GM19452 (cell line): ENCODE data around the gene LRIG2.
A peak's percentile ranks its signal among the peaks of the same experiment; 100 is the strongest.
"Not testable (repeated sequence)": the region's sequence is repeated elsewhere in the genome, so short reads cannot be mapped to it uniquely, and the experiment has no call there.

Source experiments
- ATAC-seq: cut with Tn5 transposase; IDR thresholded peaks from one replicate; pipeline ENCODE4 v1.9.1; 2021; ENCODE audit not compliant: unreplicated experiment

Gene LRIG2

GRCh38 chr1:113125517-113125916 is 52.5 kb downstream of the LRIG2 start:
- no peak for ATAC-seq

GRCh38 chr1:113126207-113126606 is 53.2 kb downstream of the LRIG2 start:
- no peak for ATAC-seq

- ATAC-seq: no peak
Measured at GRCh38 chr1:113128116-113128515, 55.1 kb downstream of the LRIG2 start.

DNA sequence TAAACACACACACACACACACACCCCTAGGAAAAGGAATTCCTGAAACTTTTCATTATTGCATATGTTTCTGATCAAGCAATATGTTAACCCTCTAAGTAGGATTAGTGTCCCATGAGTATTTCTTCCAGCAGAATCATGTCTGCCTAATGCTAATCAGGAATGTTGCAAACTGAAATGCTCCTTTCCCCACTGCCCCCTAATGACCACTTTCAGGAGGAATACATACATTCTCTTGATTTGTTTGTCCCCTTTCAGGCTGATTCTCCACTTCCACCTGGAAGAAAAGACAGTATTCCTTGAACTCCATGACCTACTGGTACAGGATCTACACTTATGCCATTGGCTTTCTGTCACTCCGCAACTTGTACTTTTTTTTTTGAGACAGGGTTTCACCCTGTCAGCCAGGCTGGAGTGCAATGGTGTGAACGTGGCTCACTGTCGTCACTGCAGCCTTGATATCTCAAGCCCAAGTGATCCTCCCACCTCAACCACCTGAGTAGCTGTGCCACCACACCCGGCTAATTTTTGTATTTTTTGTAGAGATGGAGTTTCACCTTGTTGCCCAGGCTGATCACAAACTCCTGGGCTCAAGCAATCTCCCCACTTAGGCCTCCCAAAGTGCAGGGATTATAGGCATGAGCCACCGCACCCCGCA is 56.7 kb downstream of the LRIG2 start:
- no peak for ATAC-seq

DNA sequence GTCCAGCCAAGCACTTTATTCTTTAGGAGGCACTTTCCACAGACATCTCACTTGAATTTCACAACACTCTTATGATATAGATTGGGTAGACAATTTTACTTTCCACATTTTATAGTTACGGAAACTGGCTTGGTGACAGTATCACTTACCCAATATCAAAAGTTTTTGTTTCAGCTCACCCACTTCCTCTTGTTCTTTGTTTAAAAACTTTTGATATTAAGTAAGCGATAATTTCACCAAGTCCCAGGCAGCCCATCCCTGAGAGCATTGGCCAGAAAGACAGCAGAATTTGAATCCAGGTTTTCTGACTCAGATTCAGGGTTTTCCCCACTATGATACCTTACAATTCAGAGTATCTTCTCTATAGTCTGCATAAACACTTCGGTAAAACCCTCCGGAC is 60.0 kb downstream of the LRIG2 start:
- no peak for ATAC-seq

DNA sequence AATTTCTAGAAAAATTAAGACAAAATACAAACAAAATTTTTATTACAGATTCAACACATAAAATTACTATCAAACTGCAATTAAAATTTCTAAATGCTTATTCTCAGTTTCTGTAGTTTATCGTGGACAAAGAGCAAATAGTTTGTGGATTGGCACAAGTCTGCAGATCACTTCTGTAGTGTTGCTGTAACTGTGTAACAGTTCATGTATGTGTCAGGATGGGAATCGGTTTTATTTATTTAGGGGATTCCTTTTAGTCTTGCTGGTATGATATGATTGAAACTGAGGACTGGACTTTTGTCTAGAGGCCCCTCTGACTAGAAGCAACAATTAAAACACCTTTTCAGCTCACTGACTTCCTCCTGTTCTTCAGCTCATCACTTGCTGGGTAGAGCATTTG is 60.8 kb downstream of the LRIG2 start:
- ATAC-seq: no peak

- ATAC-seq: no peak
Measured at GRCh38 chr1:113135460-113135859, 62.5 kb downstream of the LRIG2 start.

DNA sequence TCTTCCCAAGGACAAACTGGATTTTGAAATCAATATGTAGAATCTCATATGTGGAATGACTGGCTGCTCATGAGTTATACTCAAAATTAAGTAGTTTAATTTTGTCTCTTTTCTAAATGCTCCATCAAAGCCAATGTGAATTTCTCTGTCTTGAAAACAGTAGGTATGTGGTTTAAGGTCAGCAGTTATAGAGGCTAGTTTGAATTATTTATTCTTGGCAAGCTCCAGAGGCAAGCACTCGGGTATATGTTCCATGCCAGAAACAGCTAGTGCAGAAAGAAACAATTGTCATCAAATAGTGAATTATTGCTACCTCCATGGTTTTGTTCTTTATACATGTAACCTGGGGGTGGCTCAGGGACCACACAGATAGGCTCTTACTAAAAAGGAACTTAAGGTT is 63.5 kb downstream of the LRIG2 start:
- no peak for ATAC-seq

DNA sequence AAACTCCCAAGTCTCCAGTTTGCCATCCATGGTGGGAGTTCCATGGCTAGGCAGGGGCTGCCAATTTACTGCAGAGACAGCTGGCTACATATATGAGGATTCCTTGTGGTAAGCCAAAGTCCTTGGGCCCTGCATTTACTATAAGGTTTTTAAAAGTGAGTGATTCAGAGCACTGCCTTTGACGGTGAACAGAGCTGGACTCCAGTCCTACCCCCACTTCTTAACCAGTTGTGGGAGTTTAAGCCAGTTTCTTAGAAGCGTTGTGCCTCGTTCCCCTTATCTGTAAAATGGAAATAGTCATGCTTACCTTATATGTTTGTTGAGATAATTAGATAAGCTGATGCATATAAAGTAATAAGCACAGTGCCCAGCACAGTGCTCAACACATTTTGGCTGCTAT is 64.6 kb downstream of the LRIG2 start:
- ATAC-seq: no peak

GRCh38 chr1:113138778-113139177 is 65.8 kb downstream of the LRIG2 start:
- no peak for ATAC-seq

- ATAC-seq: no peak
Measured at GRCh38 chr1:113140176-113140575, 67.2 kb downstream of the LRIG2 start.

GRCh38 chr1:113140588-113141446 is 67.8 kb downstream of the LRIG2 start:
- peak; percentile 83 for ATAC-seq

GRCh38 chr1:113141650-113142473 is 68.9 kb downstream of the LRIG2 start:
- ATAC-seq: no peak

DNA sequence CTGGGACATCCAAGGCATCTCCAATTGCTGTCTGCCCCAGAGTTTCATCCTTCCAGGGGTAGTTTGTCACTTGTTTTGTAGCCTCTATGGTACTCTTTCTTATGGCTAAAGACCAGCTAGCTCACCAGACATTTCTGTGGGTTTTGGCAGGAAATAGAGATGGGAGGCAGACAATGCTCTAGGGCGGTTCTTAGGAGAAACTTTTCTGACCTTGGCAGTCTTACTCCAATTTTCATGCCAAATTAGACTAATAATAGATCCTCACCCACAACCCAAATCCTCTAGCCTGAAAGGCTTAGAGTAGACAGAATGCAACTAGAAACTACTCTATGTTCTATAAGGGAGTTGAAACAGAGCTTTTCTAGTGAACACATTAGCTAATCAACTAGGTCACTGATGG is 69.8 kb downstream of the LRIG2 start:
- ATAC-seq: no peak

GRCh38 chr1:113146242-113147072 is 73.5 kb downstream of the LRIG2 start:
- ATAC-seq: no peak

DNA sequence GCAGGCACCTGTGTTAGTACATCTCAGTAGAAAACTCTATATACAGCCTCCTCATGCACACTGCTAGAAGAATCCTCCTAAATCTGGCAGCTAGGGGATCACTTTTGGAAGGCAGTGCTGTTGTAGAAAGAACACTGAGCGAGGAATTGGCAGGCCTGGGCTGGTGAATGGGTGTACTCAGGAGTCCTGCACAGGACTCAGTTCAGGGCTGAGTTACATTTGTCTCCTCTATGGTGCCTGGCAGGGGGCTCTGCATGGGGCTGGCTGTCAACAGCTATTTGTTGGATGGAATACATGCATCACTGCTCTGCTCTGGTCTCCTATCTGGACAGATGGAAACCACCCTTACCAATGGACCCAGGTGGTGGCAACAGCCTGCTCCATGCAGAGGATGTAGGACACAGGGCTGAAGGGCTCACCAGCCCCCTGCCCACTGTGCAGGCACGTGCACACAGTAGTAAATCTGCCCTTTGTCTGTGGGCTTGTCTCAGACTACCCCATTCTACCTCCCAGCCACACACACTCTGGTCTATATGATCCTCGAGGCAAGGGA is 74.2 kb downstream of the LRIG2 start:
- ATAC-seq: no peak

DNA sequence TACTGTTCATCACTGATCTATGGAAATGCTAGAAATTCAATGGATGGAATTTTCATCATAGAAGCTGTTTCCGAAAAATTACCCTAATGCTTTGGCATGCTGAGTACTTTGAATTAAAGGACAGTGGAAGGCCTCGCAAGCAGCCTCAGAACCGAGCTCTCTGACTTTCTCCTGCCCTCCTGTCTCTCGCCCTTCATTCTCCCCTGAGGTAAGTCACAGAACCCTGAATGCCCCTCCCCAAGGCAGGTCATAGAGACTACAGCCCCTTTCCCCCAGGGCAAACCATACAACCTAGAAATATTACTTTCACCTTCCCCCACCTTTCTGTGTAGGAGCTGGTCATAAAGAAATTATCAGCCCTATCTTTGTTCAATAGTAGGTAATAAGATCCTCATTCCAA is 74.8 kb downstream of the LRIG2 start:
- ATAC-seq: no peak

GRCh38 chr1:113150494-113150893 is 77.5 kb downstream of the LRIG2 start:
- not testable (repeated sequence) for ATAC-seq

GRCh38 chr1:113153116-113153803 is 80.3 kb downstream of the LRIG2 start:
- no peak for ATAC-seq

DNA sequence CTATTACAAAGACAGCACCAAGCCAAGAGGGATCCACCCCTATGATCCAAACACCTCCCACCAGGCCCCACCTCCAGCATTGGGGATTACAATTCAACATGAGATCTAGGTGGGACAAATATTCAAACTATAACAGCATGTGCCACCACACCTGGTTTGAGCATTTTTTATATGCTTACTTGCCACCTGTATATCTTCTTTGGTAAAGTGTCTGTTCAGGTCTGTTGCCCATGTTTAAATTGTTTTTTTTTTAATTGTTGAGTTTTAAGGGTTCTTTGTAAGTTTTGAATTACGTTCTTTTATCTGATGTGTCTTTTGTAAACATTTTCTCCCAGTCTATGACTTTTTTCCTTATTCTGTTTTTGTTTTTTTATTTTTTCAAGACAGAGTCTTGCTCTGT is 83.4 kb downstream of the LRIG2 start:
- no peak for ATAC-seq
